K562 (cell line): ENCODE data around the gene KITLG. TPM values are rescaled to one million over a fixed set of nuclear protein-coding genes. Genes with fewer than 3 reads are reported as not detected.
"Not testable (repeated sequence)": the region's sequence is repeated elsewhere in the genome, so short reads cannot be mapped to it uniquely, and the experiment has no call there.

Source experiments
- ATAC-seq: fragments of 200-7000 bp; cut with Tn5 transposase; 3 replicates; pipeline ENCODE4 v1.9.1; 2020; ENCODE audit warnings: moderate library complexity
- BruUV-seq: library from RNA; stranded (reverse); fragments of 400-500 nt; replicated peaks from 2 replicates; lab custom pipeline; 2021; lab: Mats Ljungman, UMichigan
- CTCF ChIA-PET: fragments of 300-600 bp; formaldehyde crosslinking; extraction: SDS; loops from one replicate; lab custom pipeline; 2021; ENCODE audit warnings: low intra/inter-chr PET ratio; lab: Yijun Ruan, JAX
- POLR2A ChIA-PET: fragments of 300-600, 350-650 bp; sonication (Branson Sonifier 250); formaldehyde crosslinking; extraction: SDS; loops from one replicate; lab custom pipeline; 2021; ENCODE audit warnings: antibody characterized with exemption, inconsistent platforms; lab: Yijun Ruan, JAX
- DNase-seq, 4 experiments: peaks; one replicate each; pipeline versions ENCODE4 v3.0.0 to v3.0.0-alpha.2; 2011 to 2018; ENCODE audit warnings: low spot score in 3 of 4, mixed read lengths in 3 of 4; ENCODE audit errors: extremely low read depth in 1 of 4
- FAIRE-seq: peaks from 2 replicates; lab custom pipeline; 2011; peaks lifted over from hg19 to GRCh38; lab: Jason Lieb, UNC
- H2AFZ ChIP-seq: 2 replicates; pipeline ENCODE4 v1.6.0; 2011; ENCODE audit warnings: low read depth, low read length, control low read depth, inconsistent platforms
- H3K27ac ChIP-seq: fragments of 200-600 bp; 3 replicates; pipeline ENCODE4 v1.8.0; 2011; ENCODE audit warnings: low read depth, mild to moderate bottlenecking, control low read depth, inconsistent platforms, low read length, moderate library complexity, mixed read lengths; ENCODE audit errors: extremely low read depth
- H3K27me3 ChIP-seq, 2 experiments: fragments of 300-600 bp in 1 of 2; 2 replicates in 1 of 2; 3 replicates in 1 of 2; pipeline versions ENCODE4 v1.6.0 to v1.8.0; 2011; ENCODE audit warnings: inconsistent platforms in 2 of 2, low read length in 2 of 2, mild to moderate bottlenecking in 1 of 2, mixed read lengths in 1 of 2, moderate library complexity in 1 of 2; ENCODE audit not compliant: control insufficient read depth in 2 of 2, insufficient read depth in 2 of 2
- H3K36me3 ChIP-seq: fragments of 300-600 bp; 3 replicates; pipeline ENCODE4 v1.8.0; 2011; ENCODE audit warnings: mild to moderate bottlenecking, low read length, inconsistent platforms; ENCODE audit not compliant: control insufficient read depth, insufficient read depth
- H3K4me1 ChIP-seq, 2 experiments: fragments of 200-600 bp in 1 of 2; replicated peaks in 1 of 2; 2 replicates in 1 of 2; 3 replicates in 1 of 2; pipeline versions ENCODE4 v1.5.1 to v1.8.0; 2011; ENCODE audit warnings: inconsistent platforms in 2 of 2, low read length in 2 of 2, mild to moderate bottlenecking in 1 of 2, mixed read lengths in 1 of 2, moderate library complexity in 1 of 2; ENCODE audit not compliant: control insufficient read depth in 2 of 2, insufficient read depth in 2 of 2
- H3K4me2 ChIP-seq: 2 replicates; pipeline ENCODE4 v1.6.1; 2011; ENCODE audit warnings: low read length, control low read depth, inconsistent platforms, mixed read lengths; ENCODE audit not compliant: insufficient read depth
- H3K4me3 ChIP-seq: fragments of 200-600 bp; sonication (generic), shearing (Covaris generic); 2 replicates; pipeline ENCODE4 v1.5.1; 2016; ENCODE audit warnings: control low read depth, inconsistent platforms
- H3K79me2 ChIP-seq: fragments of 200-600 bp; 3 replicates; pipeline ENCODE4 v1.8.0; 2011; ENCODE audit warnings: low read length, inconsistent platforms; ENCODE audit not compliant: control insufficient read depth, insufficient read depth
- H3K9ac ChIP-seq, 2 experiments: 2 replicates each; pipeline versions ENCODE4 v1.6.0 to v1.6.1; 2011; ENCODE audit warnings: low read depth in 2 of 2, low read length in 2 of 2, control low read depth in 1 of 2, inconsistent platforms in 1 of 2, mild to moderate bottlenecking in 1 of 2, mixed read lengths in 1 of 2; ENCODE audit not compliant: insufficient read depth in 1 of 2
- H3K9me1 ChIP-seq: one replicate; pipeline ENCODE4 v1.6.0; 2011; ENCODE audit warnings: inconsistent platforms, mild to moderate bottlenecking, low read length, moderate library complexity; ENCODE audit not compliant: control insufficient read depth, insufficient read depth
- H3K9me3 ChIP-seq: replicated peaks from 2 replicates; pipeline ENCODE4 v1.5.1; 2011; ENCODE audit warnings: low read depth, low read length, inconsistent platforms; ENCODE audit not compliant: control insufficient read depth, insufficient read depth
- H4K20me1 ChIP-seq: replicated peaks from 2 replicates; pipeline ENCODE4 v1.6.1; 2011; ENCODE audit warnings: low read length, inconsistent platforms, mixed read lengths; ENCODE audit not compliant: control insufficient read depth, insufficient read depth
- CAMTA2 ChIP-seq: fragments of 250-450 bp; sonication (Bioruptor Pico); conservative IDR thresholded peaks from 2 replicates; pipeline ENCODE4 v1.5.1; 2022
- whole genome bisulfite sequencing: fragments of 100-300 bp; shearing (Covaris generic); methylation state at CpG from one replicate; pipeline ENCODE4 v1.1.6; 2016; ENCODE audit warnings: low coverage, mixed read lengths; ENCODE audit not compliant: insufficient coverage; ENCODE audit errors: missing lambda C conversion rate; 5-methylcytosine and 5-hydroxymethylcytosine counted together
- in situ Hi-C: fragments of 300-500 bp; cut with MboI; formaldehyde crosslinking; loops from 4 replicates; pipeline ENCODE4 v1.15.0; 2018; ENCODE audit warnings: inconsistent platforms, mixed read lengths
- intact Hi-C: fragments of 100-400 bp; cut with micrococcal nuclease; formaldehyde crosslinking; loops from 2 replicates; pipeline ENCODE4 v1.14.2; 2022
- polyA plus RNA-seq, 8 experiments: library from polyadenylated mRNA; depleted of rRNA in 4 of 8; stranded (reverse) in 5 of 8; unstranded in 3 of 8; fragments of >200 nt; fragmentation: Nextera tagmentation in 2 of 8; fragmentation: Illumina TruSeq in 1 of 8; extraction: Ambion mirVana in 2 of 8; extraction: Trizol in 1 of 8; gene quantifications; 2 replicates each; pipeline versions ENCODE4 v1.2.1 to v1.2.3, GENCODE V29; 2011 to 2014; ENCODE audit warnings: inconsistent platforms in 1 of 8, missing spikeins in 1 of 8
- total RNA-seq, 7 experiments: library from RNA; depleted of rRNA in 6 of 7; stranded (reverse); fragments of >200 nt in 6 of 7; fragmentation: Illumina TruSeq in 2 of 7; extraction: Trizol in 2 of 7; gene quantifications; 2 replicates each; pipeline versions ENCODE4 v1.2.1 to v1.2.3, GENCODE V29; 2011 to 2021; ENCODE audit warnings: low replicate concordance in 1 of 7
- TF ChIP-seq, protein P1 (sequence below): fragments of 250-450 bp; sonication (Bioruptor Pico); IDR thresholded peaks from 2 replicates; pipeline ENCODE4 v1.8.0; 2021; ENCODE audit warnings: moderate library complexity, mild to moderate bottlenecking, inconsistent platforms
- TF ChIP-seq, protein P2 (sequence below): sonication (generic); formaldehyde crosslinking; IDR thresholded peaks from 2 replicates; pipeline ENCODE4 v1.8.1; 2023; ENCODE audit warnings: missing genetic modification reagents, mild to moderate bottlenecking, borderline replicate concordance

KITLG gene
- total and polyA plus RNA-seq, 9 of the 15 experiments (the other 6 are each of a cell fraction or from before 2014, with no cell fraction given) = 0.04 to 0.09 (median 0.04) TPM; not detected in 6

DNA sequence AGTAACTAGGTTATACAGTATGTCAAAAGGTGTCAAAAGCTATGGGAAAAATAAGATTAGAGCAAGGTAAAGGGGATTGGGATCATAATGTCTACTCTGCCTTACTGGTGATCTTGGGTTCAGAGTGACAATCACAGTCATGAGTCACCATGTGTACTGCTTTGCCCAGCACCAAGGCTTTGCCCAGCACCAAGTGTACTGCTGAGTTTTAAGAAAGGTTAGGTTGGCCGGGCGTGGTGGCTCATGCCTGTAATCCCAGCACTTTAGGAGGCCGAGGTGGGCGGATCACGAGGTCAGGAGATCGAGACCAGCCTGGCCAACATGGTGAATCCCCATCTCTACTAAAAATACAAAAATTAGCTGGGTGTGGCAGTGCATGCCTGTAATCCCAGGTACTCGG is 32.3 kb downstream of the KITLG start:
- H3K9ac ChIP-seq, FAIRE-seq, POLR2A ChIA-PET, DNase-seq, H3K9me1 ChIP-seq, H3K4me2 ChIP-seq, H4K20me1 ChIP-seq, H3K4me3 ChIP-seq, H3K36me3 ChIP-seq, H3K27ac ChIP-seq, ATAC-seq, H3K9me3 ChIP-seq, BruUV-seq, H3K27me3 ChIP-seq, H2AFZ ChIP-seq, CTCF ChIA-PET, H3K4me1 ChIP-seq, H3K79me2 ChIP-seq, in situ Hi-C loops, intact Hi-C loops: not testable (repeated sequence)
- WGBS = 3% methylated on average over 6 of the region's 7 CpGs

DNA sequence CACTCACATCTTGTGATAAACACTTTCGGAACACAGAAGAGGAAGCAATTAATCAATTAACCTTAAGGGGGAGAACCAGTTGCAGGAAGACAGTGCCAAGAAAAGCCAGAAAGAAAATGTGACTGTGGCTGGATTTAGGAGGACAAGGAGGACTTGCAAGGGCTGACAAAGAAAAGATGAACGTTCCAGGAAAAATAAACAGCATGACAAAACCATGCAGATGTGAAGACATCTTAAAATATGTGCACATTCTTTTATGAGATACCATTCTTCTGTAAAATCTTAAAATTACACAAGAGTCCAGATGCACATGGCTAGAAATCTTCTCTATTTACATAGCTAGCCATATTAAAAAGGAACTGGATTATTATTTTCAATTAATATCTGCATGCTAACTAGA is 33.4 kb downstream of the KITLG start:
- Histone ChIP-seq H3K9me3 (no peaks in the 10 kb centered on the region), H3K27ac (no peak overlapping the region), H4K20me1 (no peaks in the 10 kb centered on the region), H3K4me2 (no peak overlapping the region), H3K9ac (no peak overlapping the region), H3K27me3 (no peaks in the 10 kb centered on the region), H3K36me3 (no peaks in the 10 kb centered on the region), H2AFZ (no peak overlapping the region), H3K9me1 (no peaks in the 10 kb centered on the region), H3K4me3 (no peak overlapping the region), H3K4me1 (no peaks in the 10 kb centered on the region), H3K79me2 (no peaks in the 10 kb centered on the region)
- DNase-seq (no peak), FAIRE-seq (no peak), ATAC-seq (no peak)
- in situ Hi-C loops = no loop called here
- no TSS peak for BruUV-seq
- TF ChIP-seq, protein P1, sequence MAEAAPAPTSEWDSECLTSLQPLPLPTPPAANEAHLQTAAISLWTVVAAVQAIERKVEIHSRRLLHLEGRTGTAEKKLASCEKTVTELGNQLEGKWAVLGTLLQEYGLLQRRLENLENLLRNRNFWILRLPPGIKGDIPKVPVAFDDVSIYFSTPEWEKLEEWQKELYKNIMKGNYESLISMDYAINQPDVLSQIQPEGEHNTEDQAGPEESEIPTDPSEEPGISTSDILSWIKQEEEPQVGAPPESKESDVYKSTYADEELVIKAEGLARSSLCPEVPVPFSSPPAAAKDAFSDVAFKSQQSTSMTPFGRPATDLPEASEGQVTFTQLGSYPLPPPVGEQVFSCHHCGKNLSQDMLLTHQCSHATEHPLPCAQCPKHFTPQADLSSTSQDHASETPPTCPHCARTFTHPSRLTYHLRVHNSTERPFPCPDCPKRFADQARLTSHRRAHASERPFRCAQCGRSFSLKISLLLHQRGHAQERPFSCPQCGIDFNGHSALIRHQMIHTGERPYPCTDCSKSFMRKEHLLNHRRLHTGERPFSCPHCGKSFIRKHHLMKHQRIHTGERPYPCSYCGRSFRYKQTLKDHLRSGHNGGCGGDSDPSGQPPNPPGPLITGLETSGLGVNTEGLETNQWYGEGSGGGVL = no peak
- TF ChIP-seq, protein P2, sequence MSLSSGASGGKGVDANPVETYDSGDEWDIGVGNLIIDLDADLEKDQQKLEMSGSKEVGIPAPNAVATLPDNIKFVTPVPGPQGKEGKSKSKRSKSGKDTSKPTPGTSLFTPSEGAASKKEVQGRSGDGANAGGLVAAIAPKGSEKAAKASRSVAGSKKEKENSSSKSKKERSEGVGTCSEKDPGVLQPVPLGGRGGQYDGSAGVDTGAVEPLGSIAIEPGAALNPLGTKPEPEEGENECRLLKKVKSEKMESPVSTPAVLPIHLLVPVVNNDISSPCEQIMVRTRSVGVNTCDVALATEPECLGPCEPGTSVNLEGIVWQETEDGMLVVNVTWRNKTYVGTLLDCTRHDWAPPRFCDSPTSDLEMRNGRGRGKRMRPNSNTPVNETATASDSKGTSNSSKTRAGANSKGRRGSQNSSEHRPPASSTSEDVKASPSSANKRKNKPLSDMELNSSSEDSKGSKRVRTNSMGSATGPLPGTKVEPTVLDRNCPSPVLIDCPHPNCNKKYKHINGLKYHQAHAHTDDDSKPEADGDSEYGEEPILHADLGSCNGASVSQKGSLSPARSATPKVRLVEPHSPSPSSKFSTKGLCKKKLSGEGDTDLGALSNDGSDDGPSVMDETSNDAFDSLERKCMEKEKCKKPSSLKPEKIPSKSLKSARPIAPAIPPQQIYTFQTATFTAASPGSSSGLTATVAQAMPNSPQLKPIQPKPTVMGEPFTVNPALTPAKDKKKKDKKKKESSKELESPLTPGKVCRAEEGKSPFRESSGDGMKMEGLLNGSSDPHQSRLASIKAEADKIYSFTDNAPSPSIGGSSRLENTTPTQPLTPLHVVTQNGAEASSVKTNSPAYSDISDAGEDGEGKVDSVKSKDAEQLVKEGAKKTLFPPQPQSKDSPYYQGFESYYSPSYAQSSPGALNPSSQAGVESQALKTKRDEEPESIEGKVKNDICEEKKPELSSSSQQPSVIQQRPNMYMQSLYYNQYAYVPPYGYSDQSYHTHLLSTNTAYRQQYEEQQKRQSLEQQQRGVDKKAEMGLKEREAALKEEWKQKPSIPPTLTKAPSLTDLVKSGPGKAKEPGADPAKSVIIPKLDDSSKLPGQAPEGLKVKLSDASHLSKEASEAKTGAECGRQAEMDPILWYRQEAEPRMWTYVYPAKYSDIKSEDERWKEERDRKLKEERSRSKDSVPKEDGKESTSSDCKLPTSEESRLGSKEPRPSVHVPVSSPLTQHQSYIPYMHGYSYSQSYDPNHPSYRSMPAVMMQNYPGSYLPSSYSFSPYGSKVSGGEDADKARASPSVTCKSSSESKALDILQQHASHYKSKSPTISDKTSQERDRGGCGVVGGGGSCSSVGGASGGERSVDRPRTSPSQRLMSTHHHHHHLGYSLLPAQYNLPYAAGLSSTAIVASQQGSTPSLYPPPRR (CRISPR knock-in tag) = no peak
- TF ChIP-seq CAMTA2 (CRISPR knock-in tag) = no peak
- ChIA-PET POLR2A (no interaction called here), CTCF (no interaction called here)
- intact Hi-C loops = no loop called here
- 0% methylated on average over 2 of the region's 2 CpGs for WGBS
